GM19023 (cell line): Measurements from ENCODE around the gene IGF1R.
"Not testable (repeated sequence)": the region's sequence is repeated elsewhere in the genome, so short reads cannot be mapped to it uniquely, and the experiment has no call there.

Source experiments
- ATAC-seq: cut with Tn5 transposase; IDR thresholded peaks from one replicate; pipeline ENCODE4 v1.9.1; 2021; ENCODE audit warnings: mild to moderate bottlenecking, moderate library complexity; ENCODE audit not compliant: unreplicated experiment

The IGF1R gene

GRCh38 chr15:98970799-98971198 is 322.5 kb downstream of the IGF1R start:
- ATAC-seq, result no peak

- ATAC-seq, result no peak
Observed at GRCh38 chr15:98976500-98976899, 328.2 kb downstream of the IGF1R start.

GRCh38 chr15:98977441-98977840 is 329.1 kb downstream of the IGF1R start:
- no peak for ATAC-seq

- no peak for ATAC-seq
Observed at GRCh38 chr15:98978153-98978552, 329.8 kb downstream of the IGF1R start.

GRCh38 chr15:98980899-98981228 is 332.5 kb downstream of the IGF1R start:
- ATAC-seq, result no peak

- no peak for ATAC-seq
Observed at GRCh38 chr15:98981851-98982722, 333.7 kb downstream of the IGF1R start.

- no peak for ATAC-seq
Observed at GRCh38 chr15:98983334-98983733, 335.0 kb downstream of the IGF1R start.

- ATAC-seq, result no peak
Observed at GRCh38 chr15:98986281-98986680, 337.9 kb downstream of the IGF1R start.

- no peak for ATAC-seq
Observed at GRCh38 chr15:98994892-98995291, 346.6 kb downstream of the IGF1R start.

GRCh38 chr15:98996169-98996568 is 347.8 kb downstream of the IGF1R start:
- no peak for ATAC-seq

- ATAC-seq, result no peak
Observed at GRCh38 chr15:98996624-98997023, 348.3 kb downstream of the IGF1R start.

- no peak for ATAC-seq
Observed at GRCh38 chr15:98997312-98997711, 349.0 kb downstream of the IGF1R start.

- no peak for ATAC-seq
Observed at GRCh38 chr15:98997755-98998154, 349.4 kb downstream of the IGF1R start.

- ATAC-seq, result no peak
Observed at GRCh38 chr15:98998279-98998678, 349.9 kb downstream of the IGF1R start.

- no peak for ATAC-seq
Observed at GRCh38 chr15:98999233-98999632, 350.9 kb downstream of the IGF1R start.

- no peak for ATAC-seq
Observed at GRCh38 chr15:99002226-99002625, 353.9 kb downstream of the IGF1R start.

GRCh38 chr15:99003317-99003716 is 355.0 kb downstream of the IGF1R start:
- ATAC-seq, result not testable (repeated sequence)

- not testable (repeated sequence) for ATAC-seq
Observed at GRCh38 chr15:99004998-99005974, 356.9 kb downstream of the IGF1R start.

GRCh38 chr15:99006146-99006545 is 357.8 kb downstream of the IGF1R start:
- ATAC-seq, result no peak

- no peak for ATAC-seq
Observed at GRCh38 chr15:99006904-99007495, 358.7 kb downstream of the IGF1R start.

GRCh38 chr15:99009741-99010330 is 361.5 kb downstream of the IGF1R start:
- ATAC-seq, result no peak
